Measurements from ENCODE around the gene CAMKV. TPM values are rescaled to one million over a fixed set of nuclear protein-coding genes. Genes with fewer than 3 reads are reported as not detected.

CAMKV gene
- total and polyA plus RNA-seq, 2 of the 4 experiments (the other 2 are of a cell fraction) = not detected

DNA sequence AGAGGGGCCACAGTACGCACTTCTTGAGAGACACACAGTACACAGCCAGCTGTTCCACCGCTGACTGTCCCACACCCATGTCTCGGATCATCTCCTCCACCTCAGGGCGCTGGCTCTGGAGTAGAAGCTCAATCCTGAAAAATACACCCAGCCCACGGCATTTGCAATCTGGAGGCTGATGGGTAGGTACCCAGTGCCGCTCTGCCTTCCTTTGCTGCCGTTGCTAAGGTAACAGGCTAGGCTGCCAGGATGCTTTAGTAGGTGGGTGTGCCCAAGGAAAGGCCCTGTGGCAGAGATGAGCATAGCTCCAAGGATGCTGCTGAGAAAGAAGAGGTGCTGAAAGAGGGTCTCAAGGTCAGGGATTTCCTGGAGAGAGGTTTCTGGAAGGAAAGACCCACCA is 27.9 kb downstream of the CAMKV start:
- no peak overlapping the region for H2AK9ac ChIP-seq (replicated peaks; ENCODE audit: low read depth, low read length, poor library complexity)
- no peak overlapping the region for H2AFZ ChIP-seq (replicated peaks; ENCODE audit: low read length, poor library complexity)
- no peak overlapping the region for H2BK15ac ChIP-seq (ENCODE audit: low read depth, low read length)
- no peaks in the 10 kb centered on the region; the same call in 1 of the 2 replicates for H3K4me1 ChIP-seq (ENCODE audit: control insufficient read depth, insufficient read depth, low read length)
- H3K27ac ChIP-seq (ENCODE audit: insufficient read depth, low read length) = no peak overlapping the region
- ATAC-seq (ENCODE audit: low read depth) = no peak
- WGBS, 2 experiments (ENCODE audit: extremely low coverage in 2 of 2, insufficient read length in 1 of 2) = 68% methylated on average over 2 of the region's 7 CpGs; no CpG with 5 or more reads in 1 of the 2 experiments
- no peak overlapping the region for H3K4me3 ChIP-seq (ENCODE audit: insufficient read depth, low read depth, low read length)
- intact Hi-C loops (cut with micrococcal nuclease) = loop anchor here (5.0 kb wide), 1 partner anchor 65 kb away; no protein-coding TSS in a partner anchor
- no peaks in the 10 kb centered on the region for H3K27me3 ChIP-seq (ENCODE audit: control insufficient read depth, insufficient read depth, low read length)
- H3K79me1 ChIP-seq (ENCODE audit: low read depth in 1 of 2, low read length in 2 of 2) = no peaks in the 10 kb centered on the region
- no peak overlapping the region for H3K4ac ChIP-seq (ENCODE audit: low read depth, low read length)
- in situ Hi-C loops (cut with MboI; ENCODE audit: low sequenced_read_pairs) = loop anchor here (5.0 kb wide), 1 partner anchor 140 kb away; no protein-coding TSS in a partner anchor
- no peak overlapping the region for H3K56ac ChIP-seq (ENCODE audit: extremely low read depth, insufficient read depth, low read length)
- no peak overlapping the region for H3K4me2 ChIP-seq (ENCODE audit: low read depth, low read length)
- no peak overlapping the region for H4K5ac ChIP-seq (ENCODE audit: low read depth, low read length)
- H3K18ac ChIP-seq (ENCODE audit: low read depth, low read length) = no peak overlapping the region
- H3K9me1 ChIP-seq (ENCODE audit: insufficient read depth, low read length) = peaks cover 3% of the 10 kb centered on the region; the same call in 1 of the 2 replicates
- dilution Hi-C loops (cut with HindIII; ENCODE audit: low sequenced_read_pairs, unreplicated experiment) = no loop called here
- H4K91ac ChIP-seq (ENCODE audit: insufficient read depth, low read depth, low read length) = no peak overlapping the region
- TF ChIP-seq SMC3 (IDR thresholded peaks at IDR 0.05; ENCODE audit: low read depth, low read length) (no peak), CHD1 (IDR thresholded peaks at IDR 0.05; ENCODE audit: low read depth, low read length) (no peak), BHLHE40 (IDR thresholded peaks at IDR 0.05; ENCODE audit: low read depth, low read length) (no peak), CEBPB (IDR thresholded peaks at IDR 0.05; ENCODE audit: low read depth, low read length) (no peak), RCOR1 (IDR thresholded peaks at IDR 0.05; ENCODE audit: insufficient replicate concordance, low read length) (no peak), RAD21 (IDR thresholded peaks at IDR 0.05; ENCODE audit: low read length) (no peak), POLR2A (IDR thresholded peaks at IDR 0.05; ENCODE audit: low read depth, low read length) (no peak), RFX5 (IDR thresholded peaks at IDR 0.05; ENCODE audit: low read depth, low read length) (no peak)
- TF ChIP-seq, protein P1, sequence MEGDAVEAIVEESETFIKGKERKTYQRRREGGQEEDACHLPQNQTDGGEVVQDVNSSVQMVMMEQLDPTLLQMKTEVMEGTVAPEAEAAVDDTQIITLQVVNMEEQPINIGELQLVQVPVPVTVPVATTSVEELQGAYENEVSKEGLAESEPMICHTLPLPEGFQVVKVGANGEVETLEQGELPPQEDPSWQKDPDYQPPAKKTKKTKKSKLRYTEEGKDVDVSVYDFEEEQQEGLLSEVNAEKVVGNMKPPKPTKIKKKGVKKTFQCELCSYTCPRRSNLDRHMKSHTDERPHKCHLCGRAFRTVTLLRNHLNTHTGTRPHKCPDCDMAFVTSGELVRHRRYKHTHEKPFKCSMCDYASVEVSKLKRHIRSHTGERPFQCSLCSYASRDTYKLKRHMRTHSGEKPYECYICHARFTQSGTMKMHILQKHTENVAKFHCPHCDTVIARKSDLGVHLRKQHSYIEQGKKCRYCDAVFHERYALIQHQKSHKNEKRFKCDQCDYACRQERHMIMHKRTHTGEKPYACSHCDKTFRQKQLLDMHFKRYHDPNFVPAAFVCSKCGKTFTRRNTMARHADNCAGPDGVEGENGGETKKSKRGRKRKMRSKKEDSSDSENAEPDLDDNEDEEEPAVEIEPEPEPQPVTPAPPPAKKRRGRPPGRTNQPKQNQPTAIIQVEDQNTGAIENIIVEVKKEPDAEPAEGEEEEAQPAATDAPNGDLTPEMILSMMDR (conservative IDR thresholded peaks at IDR 0.05; ENCODE audit: low read depth, low read length) = no peak
- TF ChIP-seq, protein P2, sequence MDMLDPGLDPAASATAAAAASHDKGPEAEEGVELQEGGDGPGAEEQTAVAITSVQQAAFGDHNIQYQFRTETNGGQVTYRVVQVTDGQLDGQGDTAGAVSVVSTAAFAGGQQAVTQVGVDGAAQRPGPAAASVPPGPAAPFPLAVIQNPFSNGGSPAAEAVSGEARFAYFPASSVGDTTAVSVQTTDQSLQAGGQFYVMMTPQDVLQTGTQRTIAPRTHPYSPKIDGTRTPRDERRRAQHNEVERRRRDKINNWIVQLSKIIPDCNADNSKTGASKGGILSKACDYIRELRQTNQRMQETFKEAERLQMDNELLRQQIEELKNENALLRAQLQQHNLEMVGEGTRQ (IDR thresholded peaks at IDR 0.05; ENCODE audit: low read depth, low read length) = no peak
- TF ChIP-seq, protein P3, sequence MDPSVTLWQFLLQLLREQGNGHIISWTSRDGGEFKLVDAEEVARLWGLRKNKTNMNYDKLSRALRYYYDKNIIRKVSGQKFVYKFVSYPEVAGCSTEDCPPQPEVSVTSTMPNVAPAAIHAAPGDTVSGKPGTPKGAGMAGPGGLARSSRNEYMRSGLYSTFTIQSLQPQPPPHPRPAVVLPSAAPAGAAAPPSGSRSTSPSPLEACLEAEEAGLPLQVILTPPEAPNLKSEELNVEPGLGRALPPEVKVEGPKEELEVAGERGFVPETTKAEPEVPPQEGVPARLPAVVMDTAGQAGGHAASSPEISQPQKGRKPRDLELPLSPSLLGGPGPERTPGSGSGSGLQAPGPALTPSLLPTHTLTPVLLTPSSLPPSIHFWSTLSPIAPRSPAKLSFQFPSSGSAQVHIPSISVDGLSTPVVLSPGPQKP (IDR thresholded peaks at IDR 0.05; ENCODE audit: borderline replicate concordance, low read depth, low read length) = no peak
- no peak overlapping the region for H3K23ac ChIP-seq (ENCODE audit: low read depth, low read length)
- no peak overlapping the region for H3K14ac ChIP-seq (replicated peaks; ENCODE audit: low read depth, low read length)
- DNase-seq = no peak
- no peak overlapping the region for H4K8ac ChIP-seq (ENCODE audit: low read depth in 2 of 2, low read length in 2 of 2)
- H2BK120ac ChIP-seq (ENCODE audit: low read depth, low read length) = no peak overlapping the region
- POLR2A ChIA-PET (ENCODE audit: unreplicated experiment) = no interaction called here
- H3K9me3 ChIP-seq (ENCODE audit: control insufficient read depth, insufficient read depth, low read length) = no peaks in the 10 kb centered on the region
- no TSS peak for BruUV-seq (replicated peaks)
- no peak overlapping the region for H3K9ac ChIP-seq (ENCODE audit: low read depth, low read length)
- CTCF ChIA-PET = interaction anchor here (1.1 to 4.4 kb wide), 3 partner anchors 8 to 254 kb away, joined by 3 to 33 read pairs (median 3); partner anchors contain the start of gene INKA1
- no peak overlapping the region for H2BK5ac ChIP-seq (ENCODE audit: low read depth, low read length, poor library complexity, severe bottlenecking)
- H3K36me3 ChIP-seq (ENCODE audit: control insufficient read depth, insufficient read depth, low read length) = peaks cover 3% of the 10 kb centered on the region
- H4K20me1 ChIP-seq (ENCODE audit: insufficient read depth, low read length) = no peaks in the 10 kb centered on the region
- no peak overlapping the region for H2BK20ac ChIP-seq (ENCODE audit: low read depth, low read length)
- H2AK5ac ChIP-seq (ENCODE audit: low read depth, low read length) = no peak overlapping the region
